Measurements from ENCODE around the gene PTCD3. TPM values are rescaled to one million over a fixed set of nuclear protein-coding genes. Genes with fewer than 3 reads are reported as not detected.

The PTCD3 gene
- total RNA-seq, 5 donors from 2014 or later (not counting 1 experiment from before 2014, with no cell fraction given): 145 to 153 (median 151) TPM

GRCh38 chr2:86143926-86144685, 38.1 kb downstream of the PTCD3 start:
- peaks cover 58% of the 10 kb centered on the region for H3K36me3 Mint-ChIP-seq
- POLR2A ChIA-PET: no interaction called here

GRCh38 chr2:86147793-86148192, 41.8 kb downstream of the PTCD3 start:
- CTCF ChIA-PET: interaction anchor here in 1 of 2 donors (0.6 kb wide), 1 partner anchor 9 kb away, joined by 3 read pairs; no protein-coding TSS in a partner anchor
- Histone ChIP-seq H3K9me3 (no peaks in the 10 kb centered on the region), H3K36me3 (ENCODE audit: control insufficient read depth in 2 of 2, extremely low read depth in 1 of 2, insufficient read depth in 1 of 2, low read length in 1 of 2) (peaks cover 14 to 80% of the 10 kb centered on the region in 2 donors), H3K27me3 (replicated peaks in 1 of 2; ENCODE audit: control insufficient read depth in 2 of 2, extremely low read depth in 1 of 2, insufficient read depth in 2 of 2, low read length in 1 of 2) (no peaks in the 10 kb centered on the region), H3K4me1 (ENCODE audit: control insufficient read depth in 1 of 2, extremely low read depth in 1 of 2, insufficient read depth in 2 of 2, low read length in 2 of 2) (no peaks in the 10 kb centered on the region), H3K4me3 (ENCODE audit: control insufficient read depth in 1 of 2, extremely low read depth in 1 of 2, low read length in 1 of 2) (no peak overlapping the region), H3K27ac (ENCODE audit: low read length) (no peak overlapping the region)
- POLR2A ChIA-PET: no interaction called here
- Mint-ChIP-seq H3K27ac (peak overlapping the region; percentile 19 to 39), H3K4me1 (peaks cover 0 to under 1% (median 0%) of the 10 kb centered on the region in 3 donors), H3K4me3 (no peak overlapping the region), H3K9me3 (no peaks in the 10 kb centered on the region), H3K36me3 (peaks cover 57% of the 10 kb centered on the region), H3K27me3 (no peaks in the 10 kb centered on the region)
- DNase-seq (no peak), ATAC-seq (replicated peaks in 1 of 4) (no peak)
- WGBS (ENCODE audit: insufficient coverage): 63% methylated on average over 1 of the region's 2 CpGs

More at GRCh38 chr2:86143926-86144685, 38.1 kb downstream of the PTCD3 start:
- Histone ChIP-seq H3K27me3 (replicated peaks in 1 of 2; ENCODE audit: control insufficient read depth in 2 of 2, extremely low read depth in 1 of 2, insufficient read depth in 2 of 2, low read length in 1 of 2) (no peaks in the 10 kb centered on the region), H3K27ac (ENCODE audit: low read length) (no peak overlapping the region), H3K36me3 (ENCODE audit: control insufficient read depth in 2 of 2, extremely low read depth in 1 of 2, insufficient read depth in 1 of 2, low read length in 1 of 2) (peaks cover 14 to 71% of the 10 kb centered on the region in 2 donors), H3K9me3 (no peaks in the 10 kb centered on the region), H3K4me1 (ENCODE audit: control insufficient read depth in 1 of 2, extremely low read depth in 1 of 2, insufficient read depth in 2 of 2, low read length in 2 of 2) (peaks cover 2 to 4% of the 10 kb centered on the region in 2 experiments), H3K4me3 (ENCODE audit: control insufficient read depth in 1 of 2, extremely low read depth in 1 of 2, low read length in 1 of 2) (no peak overlapping the region)
- Mint-ChIP-seq H3K4me3 (no peak overlapping the region), H3K27me3 (no peaks in the 10 kb centered on the region), H3K9me3 (no peaks in the 10 kb centered on the region), H3K4me1 (peaks cover 7 to 14% (median 12%) of the 10 kb centered on the region in 3 donors), H3K27ac (peak overlapping the region in 1 of 2 donors; percentile 49)
- no peak for ATAC-seq (replicated peaks in 1 of 4)
- CTCF ChIA-PET: no interaction called here
- peak in 1 of 35 experiments; percentile 0 for DNase-seq
- 96% methylated on average over 11 of the region's 14 CpGs for WGBS (ENCODE audit: insufficient coverage)

- POLR2A ChIA-PET: interaction anchor here (0.5 to 0.7 kb wide), 3 partner anchors 38 to 292 kb away, joined by 3 to 8 read pairs (median 7); no protein-coding TSS in a partner anchor
Measured at GRCh38 chr2:86150502-86150901, 44.5 kb downstream of the PTCD3 start.

GRCh38 chr2:86157009-86157556, 51.0 kb downstream of the PTCD3 start:
- Mint-ChIP-seq H3K9me3 (no peaks in the 10 kb centered on the region), H3K4me3 (no peak overlapping the region), H3K27me3 (no peaks in the 10 kb centered on the region), H3K4me1 (peaks cover 0 to 3% (median 0%) of the 10 kb centered on the region in 3 donors), H3K27ac (no peak overlapping the region), H3K36me3 (peaks cover 45% of the 10 kb centered on the region)
- ChIA-PET POLR2A (interaction anchor here in 1 of 2 donors (0.6 kb wide), 1 partner anchor 67 kb away, joined by 6 read pairs; no protein-coding TSS in a partner anchor), CTCF (interaction anchor here (0.5 to 0.8 kb wide), 2 partner anchors 19 to 49 kb away, joined by 3 to 7 read pairs; no protein-coding TSS in a partner anchor)
- no peak for ATAC-seq (replicated peaks in 1 of 4)
- Histone ChIP-seq H3K27me3 (replicated peaks in 1 of 2; ENCODE audit: control insufficient read depth in 2 of 2, extremely low read depth in 1 of 2, insufficient read depth in 2 of 2, low read length in 1 of 2) (no peaks in the 10 kb centered on the region), H3K4me3 (ENCODE audit: control insufficient read depth in 1 of 2, extremely low read depth in 1 of 2, low read length in 1 of 2) (no peak overlapping the region), H3K27ac (ENCODE audit: low read length) (no peak overlapping the region), H3K4me1 (ENCODE audit: control insufficient read depth in 1 of 2, extremely low read depth in 1 of 2, insufficient read depth in 2 of 2, low read length in 2 of 2) (no peaks in the 10 kb centered on the region), H3K9me3 (no peaks in the 10 kb centered on the region), H3K36me3 (ENCODE audit: control insufficient read depth in 2 of 2, extremely low read depth in 1 of 2, insufficient read depth in 1 of 2, low read length in 1 of 2) (peaks cover 8 to 65% of the 10 kb centered on the region in 2 donors)
- no peak for DNase-seq
- 95% methylated on average over 2 of the region's 2 CpGs for WGBS (ENCODE audit: insufficient coverage)

More at GRCh38 chr2:86150502-86150901, 44.5 kb downstream of the PTCD3 start:
- Histone ChIP-seq H3K9me3 (no peaks in the 10 kb centered on the region), H3K36me3 (ENCODE audit: control insufficient read depth in 2 of 2, extremely low read depth in 1 of 2, insufficient read depth in 1 of 2, low read length in 1 of 2) (peaks cover 12 to 71% of the 10 kb centered on the region in 2 donors), H3K27me3 (replicated peaks in 1 of 2; ENCODE audit: control insufficient read depth in 2 of 2, extremely low read depth in 1 of 2, insufficient read depth in 2 of 2, low read length in 1 of 2) (no peaks in the 10 kb centered on the region), H3K27ac (ENCODE audit: low read length) (no peak overlapping the region), H3K4me3 (ENCODE audit: control insufficient read depth in 1 of 2, extremely low read depth in 1 of 2, low read length in 1 of 2) (no peak overlapping the region), H3K4me1 (ENCODE audit: control insufficient read depth in 1 of 2, extremely low read depth in 1 of 2, insufficient read depth in 2 of 2, low read length in 2 of 2) (no peaks in the 10 kb centered on the region)
- H3K36me3 Mint-ChIP-seq: peaks cover 52% of the 10 kb centered on the region
- no peaks in the 10 kb centered on the region for H3K27me3 Mint-ChIP-seq
- ATAC-seq (replicated peaks in 1 of 4) (no peak), DNase-seq (no peak)
- H3K9me3 Mint-ChIP-seq: no peaks in the 10 kb centered on the region
- 100% methylated on average over 1 of the region's 2 CpGs for WGBS (ENCODE audit: insufficient coverage)
- H3K27ac Mint-ChIP-seq: peak overlapping the region in 1 of 2 donors; percentile 46
- H3K4me3 Mint-ChIP-seq: no peak overlapping the region
- H3K4me1 Mint-ChIP-seq: peaks cover 0 to 3% (median 0%) of the 10 kb centered on the region in 3 donors
- CTCF ChIA-PET: interaction anchor here in 1 of 2 donors (0.7 to 1.0 kb wide), 3 partner anchors 62 to 600 kb away, joined by 3 to 5 read pairs (median 4); no protein-coding TSS in a partner anchor

- ATAC-seq (replicated peaks in 1 of 4): no peak
- WGBS (ENCODE audit: insufficient coverage): no CpG with 5 or more reads among the region's 4 CpGs
- no peak overlapping the region for H3K27ac Mint-ChIP-seq
Measured at GRCh38 chr2:86158286-86158685, 52.3 kb downstream of the PTCD3 start.

GRCh38 chr2:86160156-86160952, 54.3 kb downstream of the PTCD3 start:
- ChIA-PET CTCF (no interaction called here), POLR2A (no interaction called here)
- no peak overlapping the region for H3K4me3 Mint-ChIP-seq
- Histone ChIP-seq H3K27me3 (replicated peaks in 1 of 2; ENCODE audit: control insufficient read depth in 2 of 2, extremely low read depth in 1 of 2, insufficient read depth in 2 of 2, low read length in 1 of 2) (no peaks in the 10 kb centered on the region), H3K27ac (ENCODE audit: low read length) (no peak overlapping the region), H3K9me3 (no peaks in the 10 kb centered on the region), H3K4me1 (ENCODE audit: control insufficient read depth in 1 of 2, extremely low read depth in 1 of 2, insufficient read depth in 2 of 2, low read length in 2 of 2) (no peaks in the 10 kb centered on the region), H3K4me3 (ENCODE audit: control insufficient read depth in 1 of 2, extremely low read depth in 1 of 2, low read length in 1 of 2) (no peak overlapping the region), H3K36me3 (ENCODE audit: control insufficient read depth in 2 of 2, extremely low read depth in 1 of 2, insufficient read depth in 1 of 2, low read length in 1 of 2) (peaks cover 15 to 84% of the 10 kb centered on the region in 2 donors)
- H3K4me1 Mint-ChIP-seq: no peaks in the 10 kb centered on the region
- DNase-seq (no peak), ATAC-seq (replicated peaks in 1 of 4) (no peak)
- H3K27me3 Mint-ChIP-seq: no peaks in the 10 kb centered on the region
- no peak overlapping the region for H3K27ac Mint-ChIP-seq
- no peaks in the 10 kb centered on the region for H3K9me3 Mint-ChIP-seq
- 100% methylated on average over 2 of the region's 6 CpGs for WGBS (ENCODE audit: insufficient coverage)
- H3K36me3 Mint-ChIP-seq: peaks cover 41% of the 10 kb centered on the region

More at GRCh38 chr2:86158286-86158685, 52.3 kb downstream of the PTCD3 start:
- H3K27me3 ChIP-seq (replicated peaks in 1 of 2; ENCODE audit: control insufficient read depth in 2 of 2, extremely low read depth in 1 of 2, insufficient read depth in 2 of 2, low read length in 1 of 2): no peaks in the 10 kb centered on the region
- Mint-ChIP-seq H3K27me3 (no peaks in the 10 kb centered on the region), H3K4me1 (peaks cover 0 to 1% (median 0%) of the 10 kb centered on the region in 3 donors), H3K4me3 (no peak overlapping the region), H3K36me3 (peaks cover 43% of the 10 kb centered on the region), H3K9me3 (no peaks in the 10 kb centered on the region)
- DNase-seq: no peak
- H3K27ac ChIP-seq (ENCODE audit: low read length): no peak overlapping the region
- POLR2A ChIA-PET: no interaction called here
- CTCF ChIA-PET: interaction anchor here (0.6 to 0.7 kb wide), 2 partner anchors 23 to 41 kb away, joined by 3 read pairs; no protein-coding TSS in a partner anchor
- H3K9me3 ChIP-seq: no peaks in the 10 kb centered on the region
- H3K4me3 ChIP-seq (ENCODE audit: control insufficient read depth in 1 of 2, extremely low read depth in 1 of 2, low read length in 1 of 2): no peak overlapping the region
- peaks cover 15 to 75% of the 10 kb centered on the region in 2 donors for H3K36me3 ChIP-seq (ENCODE audit: control insufficient read depth in 2 of 2, extremely low read depth in 1 of 2, insufficient read depth in 1 of 2, low read length in 1 of 2)
- no peaks in the 10 kb centered on the region for H3K4me1 ChIP-seq (ENCODE audit: control insufficient read depth in 1 of 2, extremely low read depth in 1 of 2, insufficient read depth in 2 of 2, low read length in 2 of 2)

All from T-cell (primary cell).